ENCODE data around the gene COL24A1.
"Not testable (repeated sequence)": the region's sequence is repeated elsewhere in the genome, so short reads cannot be mapped to it uniquely, and the experiment has no call there.

Gene COL24A1

GRCh38 chr1:85998105-85998855 is 158.3 kb downstream of the COL24A1 start:
- DNase-seq (ENCODE audit: low read depth in 3 of 3, low spot score in 1 of 3): no peak

GRCh38 chr1:85992791-85993190 is 163.8 kb downstream of the COL24A1 start:
- no peak for DNase-seq (ENCODE audit: low read depth in 3 of 3, low spot score in 1 of 3)

GRCh38 chr1:85991261-85991660 is 165.3 kb downstream of the COL24A1 start:
- no peak for DNase-seq (ENCODE audit: low read depth in 3 of 3, low spot score in 1 of 3)

- no peak for DNase-seq (ENCODE audit: low read depth in 3 of 3, low spot score in 1 of 3)
Observed at GRCh38 chr1:85984636-85985035, 171.9 kb downstream of the COL24A1 start.

GRCh38 chr1:85983316-85983715 is 173.3 kb downstream of the COL24A1 start:
- DNase-seq (ENCODE audit: low read depth in 3 of 3, low spot score in 1 of 3): no peak

- DNase-seq (ENCODE audit: low read depth in 3 of 3, low spot score in 1 of 3): no peak
Observed at GRCh38 chr1:85976516-85977205, 179.9 kb downstream of the COL24A1 start.

- DNase-seq (ENCODE audit: low read depth in 3 of 3, low spot score in 1 of 3): no peak
Observed at GRCh38 chr1:85975912-85976371, 180.6 kb downstream of the COL24A1 start.

- DNase-seq (ENCODE audit: low read depth in 3 of 3, low spot score in 1 of 3): no peak
Observed at GRCh38 chr1:85962457-85962856, 194.1 kb downstream of the COL24A1 start.

- DNase-seq (ENCODE audit: low read depth in 3 of 3, low spot score in 1 of 3): no peak
Observed at GRCh38 chr1:85957760-85958159, 198.8 kb downstream of the COL24A1 start.

- DNase-seq (ENCODE audit: low read depth in 3 of 3, low spot score in 1 of 3): not testable (repeated sequence)
Observed at GRCh38 chr1:85955218-85955617, 201.4 kb downstream of the COL24A1 start.

- no peak for DNase-seq (ENCODE audit: low read depth in 3 of 3, low spot score in 1 of 3)
Observed at GRCh38 chr1:85952460-85952859, 204.1 kb downstream of the COL24A1 start.

- no peak for DNase-seq (ENCODE audit: low read depth in 3 of 3, low spot score in 1 of 3)
Observed at GRCh38 chr1:85947186-85947585, 209.4 kb downstream of the COL24A1 start.

- no peak for DNase-seq (ENCODE audit: low read depth in 3 of 3, low spot score in 1 of 3)
Observed at GRCh38 chr1:85943945-85944344, 212.6 kb downstream of the COL24A1 start.

GRCh38 chr1:85943526-85943925 is 213.0 kb downstream of the COL24A1 start:
- no peak for DNase-seq (ENCODE audit: low read depth in 3 of 3, low spot score in 1 of 3)

- DNase-seq (ENCODE audit: low read depth in 3 of 3, low spot score in 1 of 3): no peak
Observed at GRCh38 chr1:85940656-85941306, 215.8 kb downstream of the COL24A1 start.

GRCh38 chr1:85938829-85939228 is 217.7 kb downstream of the COL24A1 start:
- DNase-seq (ENCODE audit: low read depth in 3 of 3, low spot score in 1 of 3): no peak

- DNase-seq (ENCODE audit: low read depth in 3 of 3, low spot score in 1 of 3): no peak
Observed at GRCh38 chr1:85936470-85936869, 220.1 kb downstream of the COL24A1 start.

- no peak for DNase-seq (ENCODE audit: low read depth in 3 of 3, low spot score in 1 of 3)
Observed at GRCh38 chr1:85936057-85936456, 220.5 kb downstream of the COL24A1 start.

- no peak for DNase-seq (ENCODE audit: low read depth in 3 of 3, low spot score in 1 of 3)
Observed at GRCh38 chr1:85935234-85935633, 221.3 kb downstream of the COL24A1 start.

GRCh38 chr1:85934516-85934915 is 222.1 kb downstream of the COL24A1 start:
- no peak for DNase-seq (ENCODE audit: low read depth in 3 of 3, low spot score in 1 of 3)

- no peak for DNase-seq (ENCODE audit: low read depth in 3 of 3, low spot score in 1 of 3)
Observed at GRCh38 chr1:85933961-85934360, 222.6 kb downstream of the COL24A1 start.

- no peak for DNase-seq (ENCODE audit: low read depth in 3 of 3, low spot score in 1 of 3)
Observed at GRCh38 chr1:85911742-85912141, 244.8 kb downstream of the COL24A1 start.
